MCF 10A (cell line): ENCODE measurements around the gene IFNA6. TPM values are rescaled to one million over a fixed set of nuclear protein-coding genes. Genes with fewer than 3 reads are reported as not detected.
"Not testable (repeated sequence)": the region's sequence is repeated elsewhere in the genome, so short reads cannot be mapped to it uniquely, and the experiment has no call there.

Source experiments
- BruUV-seq: library from RNA; stranded (reverse); fragments of 400-500 nt; replicated peaks from 2 replicates; lab custom pipeline; 2021; lab: Mats Ljungman, UMichigan
- CTCF ChIA-PET: fragments of 300-600 bp; sonication (Branson Sonifier 250); formaldehyde crosslinking; extraction: SDS; loops from one replicate; lab custom pipeline; 2021; ENCODE audit warnings: antibody characterized with exemption, inconsistent platforms; lab: Yijun Ruan, JAX
- POLR2A ChIA-PET: fragments of 300-600, 350-650 bp; sonication (Branson Sonifier 250); formaldehyde crosslinking; extraction: SDS; loops from one replicate; lab custom pipeline; 2020; ENCODE audit warnings: antibody characterized with exemption, inconsistent platforms; lab: Yijun Ruan, JAX
- DNase-seq: peaks from one replicate; pipeline ENCODE4 v3.0.0-alpha.2; 2018; ENCODE audit not compliant: unreplicated experiment
- H3K27ac Mint-ChIP-seq: one replicate; pipeline ENCODE4 v1.8.0; 2022; ENCODE audit warnings: mild to moderate bottlenecking, low read depth, mixed read lengths; ENCODE audit not compliant: unreplicated experiment
- H3K27me3 Mint-ChIP-seq: one replicate; pipeline ENCODE4 v1.8.0; 2022; ENCODE audit warnings: mixed read lengths; ENCODE audit not compliant: insufficient read depth, unreplicated experiment
- H3K36me3 Mint-ChIP-seq: one replicate; pipeline ENCODE4 v1.8.0; 2022; ENCODE audit warnings: mild to moderate bottlenecking, moderate library complexity, mixed read lengths; ENCODE audit not compliant: insufficient read depth, unreplicated experiment
- H3K4me1 Mint-ChIP-seq: one replicate; pipeline ENCODE4 v1.8.0; 2022; ENCODE audit warnings: mixed read lengths; ENCODE audit not compliant: insufficient read depth, unreplicated experiment
- H3K4me3 Mint-ChIP-seq: one replicate; pipeline ENCODE4 v1.8.0; 2022; ENCODE audit warnings: mild to moderate bottlenecking, moderate library complexity, mixed read lengths; ENCODE audit not compliant: unreplicated experiment
- H3K9me3 Mint-ChIP-seq: one replicate; pipeline ENCODE4 v1.8.0; 2022; ENCODE audit warnings: mixed read lengths; ENCODE audit not compliant: unreplicated experiment
- CTCF ChIP-seq: fragments of 200-600 bp; IDR thresholded peaks from one replicate; pipeline ENCODE4 v1.8.0; 2022; ENCODE audit warnings: antibody characterized with exemption, mild to moderate bottlenecking; ENCODE audit not compliant: unreplicated experiment
- intact Hi-C: fragments of 100-400 bp; cut with micrococcal nuclease; formaldehyde crosslinking; loops from 2 replicates; pipeline ENCODE4 v1.14.1; 2022
- total RNA-seq: library from RNA; stranded (reverse); gene quantifications from 2 replicates; pipeline ENCODE4 v1.2.3, GENCODE V29; 2022

Gene IFNA6
- total RNA-seq, 1 experiment from 2014 or later, result not detected

DNA sequence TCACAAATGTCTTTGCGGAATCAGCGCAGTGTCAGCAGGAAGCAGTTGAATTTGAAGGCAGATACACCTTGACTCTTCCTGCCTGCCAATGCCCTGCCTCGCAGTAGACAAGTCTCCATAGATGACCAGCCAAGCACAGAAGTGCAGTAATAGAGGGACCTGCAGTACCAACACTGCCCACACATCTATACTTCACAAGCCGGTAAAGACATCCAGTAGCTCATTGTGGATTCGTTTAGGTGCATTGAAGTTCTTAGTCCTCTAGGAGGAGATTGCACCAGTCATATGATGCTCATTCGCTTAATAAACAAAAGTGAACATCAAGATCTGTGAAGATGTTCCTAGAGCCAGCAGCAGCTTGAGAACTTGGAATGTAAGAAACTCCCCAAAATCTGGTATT is 41.6 kb upstream of the IFNA6 start:
- POLR2A ChIA-PET, result no interaction called here

GRCh38 chr9:21385131-21385670 is 34.5 kb upstream of the IFNA6 start, which contains the start of gene IFNA2:
Gene IFNA2 (minus strand): TSS chr9:21385398. CDS start chr9:21385329, 69 bp downstream.
- H3K27ac Mint-ChIP-seq, result no peak within 1 kb of the TSS
- BruUV-seq, result no TSS peak
- no peak within 1 kb of the TSS for H3K4me3 Mint-ChIP-seq
- intact Hi-C loops, result no loop called here
- DNase-seq, result no peak
- H3K9me3 Mint-ChIP-seq, result no peaks in the 10 kb centered on the region
- no peaks in the 10 kb centered on the region for H3K4me1 Mint-ChIP-seq
- peaks cover 75% of the 10 kb centered on the region for H3K27me3 Mint-ChIP-seq
- ChIA-PET CTCF (no interaction called here), POLR2A (no interaction called here)
- no peaks in the 10 kb centered on the region for H3K36me3 Mint-ChIP-seq
- no peak for TF ChIP-seq CTCF

More for the DNA sequence above, 41.6 kb upstream of the IFNA6 start:
- Mint-ChIP-seq H3K27me3 (peaks cover 90% of the 10 kb centered on the region), H3K4me1 (peaks cover 10% of the 10 kb centered on the region), H3K4me3 (no peak overlapping the region), H3K27ac (no peak overlapping the region), H3K9me3 (no peaks in the 10 kb centered on the region), H3K36me3 (no peaks in the 10 kb centered on the region)
- no TSS peak for BruUV-seq
- peak; percentile 5 for TF ChIP-seq CTCF
- CTCF ChIA-PET, result no interaction called here
- intact Hi-C loops, result loop anchor here (5.0 kb wide), 1 partner anchor 65 kb away; no protein-coding TSS in a partner anchor
- peak; percentile 11 for DNase-seq

DNA sequence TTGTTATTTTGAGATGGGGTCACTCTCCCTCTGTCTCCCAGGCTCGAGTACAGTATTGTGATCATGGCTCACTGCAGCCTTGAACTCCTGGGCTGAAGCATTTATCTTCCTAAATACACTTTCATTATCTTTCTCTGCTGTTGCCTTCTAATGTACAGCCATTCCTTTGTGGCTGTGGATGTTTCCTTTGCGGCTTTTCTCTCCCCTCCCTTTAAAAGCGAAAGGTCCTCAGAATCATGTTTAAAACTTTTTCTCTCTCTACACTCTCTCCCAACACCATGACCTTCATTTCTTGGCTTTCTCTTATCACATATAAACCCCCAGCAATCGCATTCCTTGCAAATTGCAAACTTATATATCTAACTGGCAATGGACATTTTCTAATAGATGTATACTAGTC is 32.9 kb upstream of the IFNA6 start:
- no peak for TF ChIP-seq CTCF
- POLR2A ChIA-PET, result no interaction called here
- Mint-ChIP-seq H3K27me3 (peaks cover 75% of the 10 kb centered on the region), H3K36me3 (no peaks in the 10 kb centered on the region), H3K27ac (no peak overlapping the region), H3K4me3 (no peak overlapping the region), H3K4me1 (no peaks in the 10 kb centered on the region), H3K9me3 (no peaks in the 10 kb centered on the region)
- no peak for DNase-seq
- no TSS peak for BruUV-seq
- intact Hi-C loops, result no loop called here
- CTCF ChIA-PET, result no interaction called here

DNA sequence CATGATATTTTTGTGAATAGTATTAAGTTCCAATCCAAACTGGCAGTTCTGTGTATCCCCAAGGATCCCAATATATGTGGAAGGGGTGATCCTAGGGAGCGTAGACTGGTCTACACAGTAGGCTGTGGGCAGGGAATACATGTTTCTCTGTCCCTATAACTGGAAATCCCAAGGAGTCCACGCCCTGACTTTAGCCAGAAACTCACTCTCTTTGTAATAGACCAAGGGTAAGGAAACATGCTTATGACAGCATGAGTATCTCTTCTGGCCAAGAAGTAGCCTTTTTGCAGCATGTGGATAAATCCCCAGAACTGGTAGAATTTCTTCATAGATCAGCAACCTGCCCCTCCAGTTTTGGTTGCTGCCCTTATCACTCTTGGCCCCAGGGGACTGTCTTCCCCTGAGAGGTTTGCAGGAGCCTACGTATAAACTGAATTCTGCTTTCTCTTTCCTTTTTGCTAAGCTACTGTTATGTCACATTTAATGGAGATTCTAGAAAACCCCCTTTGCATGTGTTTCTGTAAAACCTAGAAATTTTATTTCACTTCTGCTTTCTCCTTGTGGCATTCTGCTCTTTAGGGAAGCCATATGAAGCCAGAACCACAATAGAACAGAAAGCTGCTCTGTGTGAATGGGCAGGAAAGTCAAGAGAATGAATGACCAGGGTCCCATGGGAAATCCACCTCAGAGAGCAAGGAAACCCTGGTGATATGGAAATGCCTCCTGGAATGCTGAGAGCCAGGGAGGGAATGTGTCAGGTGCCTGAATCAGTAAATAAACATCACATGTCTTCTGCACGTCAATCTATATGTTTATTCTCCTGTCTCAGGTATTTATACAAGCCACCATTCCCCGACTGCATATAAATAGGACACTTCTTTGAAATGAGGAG is 31.0 kb upstream of the IFNA6 start:
- Mint-ChIP-seq H3K9me3 (no peaks in the 10 kb centered on the region), H3K4me1 (no peaks in the 10 kb centered on the region), H3K27me3 (peaks cover 68% of the 10 kb centered on the region), H3K4me3 (no peak overlapping the region), H3K27ac (no peak overlapping the region), H3K36me3 (no peaks in the 10 kb centered on the region)
- BruUV-seq, result no TSS peak
- no peak for DNase-seq
- TF ChIP-seq CTCF, result no peak
- ChIA-PET CTCF (interaction anchor here (1.5 kb wide), 1 partner anchor 52 kb away, joined by 3 read pairs; no protein-coding TSS in a partner anchor), POLR2A (no interaction called here)
- intact Hi-C loops, result no loop called here

DNA sequence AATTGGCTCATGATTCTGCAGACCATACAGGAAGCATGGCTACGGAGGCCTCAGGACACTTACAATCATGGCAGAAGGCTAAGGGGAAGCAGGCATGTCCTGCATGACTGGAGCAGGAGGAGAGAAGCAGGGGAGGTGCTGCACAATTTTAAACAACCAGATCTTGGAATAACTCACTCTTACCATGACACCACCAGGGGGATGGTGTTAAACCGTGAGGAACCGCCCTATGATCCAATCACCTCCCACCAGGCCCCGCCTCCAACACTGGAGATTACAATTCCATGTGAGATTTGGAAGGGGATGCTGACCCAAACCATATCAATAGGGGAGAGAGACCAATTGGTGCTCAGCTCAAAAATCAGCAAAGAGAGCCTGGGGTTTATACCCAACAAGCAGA is 20.8 kb upstream of the IFNA6 start:
- CTCF ChIA-PET, H3K9me3 Mint-ChIP-seq, POLR2A ChIA-PET: not testable (repeated sequence)

More for the DNA sequence above, 20.8 kb upstream of the IFNA6 start:
- H3K4me3 Mint-ChIP-seq, DNase-seq, H3K4me1 Mint-ChIP-seq, H3K36me3 Mint-ChIP-seq, BruUV-seq, intact Hi-C loops, H3K27ac Mint-ChIP-seq: not testable (repeated sequence)
- H3K27me3 Mint-ChIP-seq, result peaks cover 51% of the 10 kb centered on the region
